Stimulated activated CD4-positive, alpha-beta T cell treated with anti-CD3 and anti-CD28 coated beads, Interleukin-2, amount 100 ng/mL, for 24 hours (primary cell): ENCODE measurements around the gene ABTB2.
"Not testable (repeated sequence)": the region's sequence is repeated elsewhere in the genome, so short reads cannot be mapped to it uniquely, and the experiment has no call there.

Source experiments
- DNase-seq, 2 donors: peaks; one replicate each; pipeline ENCODE4 v3.0.0-alpha.2; 2020

Gene ABTB2

DNA sequence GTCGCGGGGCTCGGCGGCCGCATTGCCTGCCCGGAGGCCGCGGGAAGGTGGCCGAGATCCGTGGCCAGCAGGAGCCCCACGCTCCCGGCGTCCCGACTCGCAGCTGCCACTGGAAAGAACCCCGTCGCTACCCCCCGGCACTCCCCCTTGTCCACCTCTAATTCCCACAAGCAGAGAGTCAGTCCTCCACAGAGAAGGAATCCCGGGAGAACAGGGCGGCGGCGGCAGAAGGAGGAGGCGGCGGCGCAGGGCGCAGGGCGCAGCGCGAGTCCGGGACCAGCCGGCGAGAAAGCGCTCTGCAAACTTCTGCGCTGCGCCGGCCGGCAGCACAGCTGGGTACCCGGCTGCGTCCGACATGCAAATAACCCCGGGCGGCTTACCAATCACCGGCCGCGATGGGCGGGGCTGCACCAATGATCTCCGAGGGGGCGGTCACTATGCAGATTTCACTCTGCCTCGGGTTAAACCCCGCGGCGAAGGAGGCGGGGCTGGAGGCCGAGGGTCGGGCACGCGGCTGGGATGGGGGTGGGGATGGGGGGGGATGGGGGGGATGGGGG is at the start of gene ABTB2:
ABTB2 (minus strand) TSS at position 310 of the 557 bp plus-strand sequence.
- DNase-seq, result peak; percentile 97 to 98

DNA sequence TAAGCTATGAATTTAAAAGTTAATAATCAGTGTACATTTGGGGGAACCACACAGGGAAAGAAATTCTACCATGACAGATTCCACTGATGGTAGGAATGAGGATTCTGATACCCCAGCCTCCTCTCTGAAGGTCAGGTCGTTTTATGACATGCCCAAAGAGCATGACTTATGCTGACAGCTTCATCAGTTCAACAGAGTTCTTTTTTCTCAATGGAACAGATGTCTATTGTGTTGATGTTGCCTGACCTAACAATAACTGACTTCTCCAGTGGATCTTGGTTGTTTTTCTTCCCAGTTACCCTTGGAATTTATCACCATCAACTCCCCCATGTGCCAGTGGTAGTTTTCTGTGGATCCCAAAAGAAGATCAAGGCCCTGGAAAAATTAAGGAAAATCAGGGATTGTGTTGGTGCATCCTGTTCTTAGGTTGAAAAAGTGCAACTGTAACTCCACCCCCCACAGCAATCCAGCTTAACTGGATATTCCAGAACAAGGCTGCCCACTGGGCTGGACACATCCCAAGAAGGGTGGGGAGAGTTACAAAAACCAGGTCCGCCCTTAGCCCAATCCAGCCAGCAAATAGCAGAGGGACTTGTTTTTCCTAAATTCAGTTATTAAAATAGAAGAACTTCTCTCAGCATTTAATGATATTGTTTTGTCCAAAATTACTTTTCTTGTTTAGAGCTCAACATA is 49.5 kb upstream of the ABTB2 start:
- DNase-seq, result no peak

DNA sequence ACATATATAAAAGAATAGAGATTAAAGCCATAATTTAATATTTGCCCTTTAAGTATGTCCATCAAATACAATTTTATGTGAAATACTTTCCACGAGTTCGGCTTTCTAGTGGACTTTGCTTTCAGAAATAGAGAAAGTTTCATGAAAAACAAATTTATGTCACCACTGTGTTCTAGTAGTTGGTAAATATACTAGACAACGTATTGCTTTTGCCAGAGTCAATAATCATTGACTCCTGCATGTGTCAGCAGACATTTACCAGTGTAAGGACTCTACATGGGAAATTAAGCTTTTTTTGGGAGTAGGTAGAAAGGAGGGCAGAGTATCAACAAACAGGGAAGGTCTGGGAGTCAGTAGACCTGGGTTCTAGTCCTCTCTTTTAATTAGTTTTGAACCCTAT is 48.6 kb upstream of the ABTB2 start:
- no peak for DNase-seq

DNA sequence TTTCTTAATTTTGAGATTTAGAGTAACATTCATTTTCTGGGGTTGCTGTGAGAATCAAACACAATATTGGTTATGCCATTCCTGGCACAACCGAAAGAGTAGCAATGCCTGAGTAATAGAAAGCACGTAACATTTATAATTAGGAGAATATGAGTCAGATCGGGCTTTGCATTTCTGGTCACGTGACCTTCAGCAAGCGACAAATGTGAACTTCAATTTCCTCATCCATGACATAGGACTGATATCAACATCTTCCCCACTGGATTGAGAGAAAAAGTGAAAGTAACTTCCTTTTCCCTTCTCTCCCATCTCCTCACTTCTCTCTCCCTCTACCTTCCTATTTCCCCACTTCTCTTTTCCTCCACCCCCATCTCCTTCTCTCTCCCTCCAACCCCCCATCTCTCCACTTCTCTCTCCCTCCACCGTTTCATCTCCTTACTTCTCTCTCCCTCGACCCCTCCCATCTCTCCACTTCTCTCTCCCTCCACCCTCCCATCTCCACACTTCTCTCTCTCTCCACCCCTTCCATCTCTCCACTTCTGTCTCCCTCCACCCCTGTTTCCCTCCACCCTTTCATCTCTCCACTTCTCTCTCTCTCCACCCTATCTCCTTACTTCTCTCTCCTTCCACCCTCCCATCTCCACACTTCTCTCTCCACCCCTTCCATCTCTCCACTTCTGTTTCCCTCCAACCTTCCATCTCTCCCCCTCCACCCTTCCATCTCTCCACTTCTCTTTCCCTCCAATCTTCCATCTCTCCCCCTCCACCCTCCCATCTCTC is 47.5 kb upstream of the ABTB2 start:
- no peak for DNase-seq

DNA sequence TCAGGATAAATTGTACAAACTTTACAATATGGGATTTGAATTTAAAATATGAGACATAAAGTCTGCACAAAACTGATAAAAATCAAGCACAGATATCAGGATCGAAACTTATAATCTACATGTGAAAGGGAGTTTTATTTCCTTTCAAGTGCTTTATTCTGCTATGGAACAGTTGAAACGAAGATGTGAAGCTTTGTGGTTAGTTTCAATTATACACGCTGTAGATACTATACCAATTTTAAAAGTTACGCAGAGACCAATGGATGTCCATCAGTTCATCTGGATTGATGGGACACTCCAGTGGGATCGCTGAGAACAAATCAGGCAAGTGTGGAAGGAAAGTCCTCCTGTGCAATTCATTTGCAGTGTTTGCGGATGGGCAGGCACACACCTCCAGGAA is 46.5 kb upstream of the ABTB2 start:
- no peak for DNase-seq

DNA sequence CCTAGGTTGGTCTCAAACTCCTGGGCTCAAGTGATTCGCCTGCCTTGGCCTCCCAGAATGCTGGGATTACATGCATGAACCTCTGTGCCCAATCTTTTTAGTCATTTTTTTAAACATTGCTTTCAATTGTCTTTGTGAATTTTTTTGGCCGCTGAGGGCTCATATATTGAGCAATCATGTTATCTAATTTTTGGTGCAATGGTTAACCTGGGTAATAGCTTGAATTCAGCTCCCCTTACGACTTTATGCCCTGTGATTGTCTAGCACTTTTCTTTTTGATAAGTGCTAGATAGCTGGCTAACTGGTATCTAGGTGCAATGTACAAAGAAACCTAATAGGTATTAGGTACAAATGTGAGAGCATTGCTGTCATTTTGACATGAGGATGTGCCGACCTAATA is 45.6 kb upstream of the ABTB2 start:
- DNase-seq, result no peak

DNA sequence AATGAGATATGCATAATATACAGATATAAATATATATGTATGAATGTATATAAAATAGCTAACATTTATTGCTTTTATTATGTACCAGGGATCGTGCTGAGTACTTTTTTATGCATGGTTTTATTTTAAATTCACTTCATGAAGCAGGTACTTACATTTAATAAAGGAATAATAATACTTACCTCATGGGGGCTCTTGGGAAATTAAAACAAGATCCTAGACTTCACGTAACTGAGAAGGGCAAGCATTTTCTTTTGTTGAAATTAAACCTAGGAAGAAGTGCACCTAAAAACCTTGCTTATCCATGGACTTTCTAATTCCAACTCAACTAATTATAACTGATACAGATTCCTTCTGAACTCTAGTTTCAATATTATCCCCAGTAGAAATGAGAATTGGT is 40.0 kb upstream of the ABTB2 start:
- DNase-seq, result no peak

DNA sequence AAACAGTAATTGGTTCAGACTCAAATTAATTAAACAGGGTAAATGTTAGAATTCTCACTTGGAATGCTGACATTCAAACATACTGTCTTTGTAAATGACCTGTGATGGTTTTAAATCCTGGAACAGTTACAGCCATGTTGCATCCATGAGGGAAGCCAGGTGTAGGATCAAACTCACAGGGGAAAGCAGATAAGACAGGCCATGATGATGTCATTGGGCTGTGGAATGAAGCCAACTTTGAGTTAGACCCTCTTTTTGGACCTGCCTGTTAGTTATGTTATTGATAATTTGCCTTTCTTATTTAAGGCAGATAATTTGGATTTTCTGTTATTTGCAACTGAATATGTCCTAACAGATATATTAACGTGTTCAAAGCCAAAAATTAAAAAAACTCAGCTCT is 39.3 kb upstream of the ABTB2 start:
- no peak for DNase-seq

DNA sequence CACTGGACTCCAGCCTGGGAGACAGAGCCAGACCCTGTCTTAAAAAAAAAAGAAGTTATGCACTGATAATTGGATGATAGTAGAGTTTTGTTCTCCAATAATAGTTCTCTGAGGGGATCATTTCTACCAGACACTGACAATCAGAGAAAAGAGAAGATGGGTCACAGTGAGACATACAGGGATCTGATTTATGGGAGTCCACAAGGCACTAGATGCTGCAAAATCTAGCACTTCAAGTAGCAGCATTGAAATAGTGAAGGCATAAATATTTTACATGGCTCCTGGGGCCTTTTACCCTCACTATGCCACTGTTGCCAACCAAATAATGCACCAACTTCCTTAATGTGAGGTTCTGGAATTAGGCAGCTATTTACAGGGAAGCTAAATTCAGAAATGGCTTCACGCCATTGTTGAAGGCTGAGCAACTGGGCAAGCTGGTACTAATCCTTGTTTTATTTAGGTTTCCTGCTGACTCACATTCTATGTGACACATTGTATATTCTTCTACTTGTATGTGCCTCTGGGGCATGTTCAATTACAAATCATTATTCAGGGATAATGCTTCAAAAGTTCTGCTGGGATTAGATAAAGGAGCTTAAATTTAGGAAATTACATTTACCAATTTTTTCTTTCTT is 38.2 kb upstream of the ABTB2 start:
- DNase-seq, result no peak

DNA sequence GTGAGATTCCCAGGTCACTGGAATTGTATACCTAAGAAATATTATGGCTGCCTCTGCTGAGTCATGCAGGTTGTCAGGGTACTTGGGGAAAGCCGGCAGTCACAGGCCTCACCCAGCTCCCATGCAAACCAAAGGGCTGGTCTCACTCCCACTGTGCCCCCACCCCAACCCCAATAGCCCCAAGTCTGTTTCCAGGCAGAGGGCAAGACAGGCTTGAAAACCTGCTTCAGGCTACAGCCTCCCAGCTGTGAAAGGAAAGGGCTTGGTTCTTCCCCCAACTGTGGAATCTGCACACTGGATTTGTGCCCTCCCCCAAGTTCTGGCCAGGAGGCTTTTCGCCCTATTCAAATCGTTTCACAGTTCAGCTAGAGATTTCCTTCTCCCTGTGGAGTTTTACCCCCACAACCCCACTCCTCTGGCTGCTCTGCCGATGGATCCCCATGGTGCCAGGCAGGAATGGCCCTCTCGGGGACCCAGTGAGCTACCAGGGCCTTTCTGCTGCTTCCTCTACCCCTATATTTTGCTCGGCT is 37.0 kb upstream of the ABTB2 start:
- no peak for DNase-seq

DNA sequence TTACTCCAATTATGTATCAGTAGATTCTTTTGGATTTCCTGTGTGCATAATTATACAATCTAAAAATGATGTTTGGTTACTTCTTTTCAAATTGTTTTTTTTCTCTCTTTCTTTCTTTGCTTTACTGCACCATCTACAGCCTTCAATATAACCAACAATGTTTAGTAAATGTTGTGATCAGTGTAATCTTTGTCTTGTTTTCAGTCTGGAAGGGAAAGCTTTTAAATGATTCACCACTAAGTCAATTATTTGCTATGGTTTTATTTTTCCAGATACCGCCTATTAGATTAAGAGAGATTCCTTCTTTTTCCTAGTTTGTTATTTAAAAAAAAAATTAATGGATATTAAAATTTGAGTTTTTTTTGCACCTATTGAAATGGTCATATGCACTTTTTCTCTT is 29.8 kb upstream of the ABTB2 start:
- no peak for DNase-seq

DNA sequence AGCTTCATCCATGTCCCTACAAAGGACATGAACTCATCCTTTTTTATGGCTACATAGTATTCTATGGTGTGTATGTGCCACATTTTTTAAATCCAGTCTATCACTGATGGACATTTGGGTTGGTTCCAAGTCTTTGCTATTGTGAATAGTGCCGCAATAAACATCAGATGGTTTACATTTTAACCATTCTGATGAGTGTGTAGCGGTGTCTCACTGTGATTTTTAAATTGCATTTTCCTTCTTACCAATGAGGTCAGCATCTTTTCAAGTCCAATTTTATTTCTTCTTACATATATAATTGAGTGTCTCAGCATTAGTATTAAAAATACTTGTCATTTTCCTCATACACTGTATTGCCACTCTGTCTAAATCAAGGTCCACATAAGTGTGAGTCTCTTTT is 28.5 kb upstream of the ABTB2 start:
- not testable (repeated sequence) for DNase-seq

DNA sequence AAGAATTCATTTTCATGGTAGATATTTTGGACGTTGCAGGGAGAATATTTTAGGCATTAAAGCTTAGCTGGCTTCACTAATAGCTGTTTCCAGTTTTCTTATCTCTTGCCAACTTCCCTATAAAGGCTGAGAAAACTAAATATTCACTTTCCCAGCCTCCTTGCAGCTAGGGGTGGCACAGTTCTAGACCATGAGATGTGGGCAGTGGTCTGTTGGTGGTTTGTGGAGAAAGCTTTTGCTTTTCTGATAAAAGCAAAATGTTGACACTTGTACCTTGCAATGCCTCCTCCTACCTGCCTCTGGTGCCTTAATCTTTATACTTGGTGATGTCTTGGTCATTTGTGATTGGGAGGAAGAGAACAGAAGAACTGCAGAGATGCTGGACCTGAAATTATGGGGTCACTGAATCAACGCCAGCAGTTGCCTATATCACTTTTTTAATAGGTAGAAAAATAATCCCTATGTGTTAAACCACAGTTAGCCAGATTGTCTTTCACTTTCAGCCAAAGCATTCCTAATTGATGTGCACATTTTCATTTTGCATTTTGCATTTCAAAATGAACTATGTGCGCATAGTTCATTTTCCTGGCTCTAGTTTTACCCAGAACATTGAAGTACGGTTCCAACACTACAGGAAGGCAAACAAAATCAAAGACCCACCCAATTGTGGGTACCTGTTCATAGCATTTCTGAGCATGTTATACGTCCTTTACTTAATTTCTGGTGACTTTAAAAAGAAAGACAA is 24.9 kb upstream of the ABTB2 start:
- no peak for DNase-seq

DNA sequence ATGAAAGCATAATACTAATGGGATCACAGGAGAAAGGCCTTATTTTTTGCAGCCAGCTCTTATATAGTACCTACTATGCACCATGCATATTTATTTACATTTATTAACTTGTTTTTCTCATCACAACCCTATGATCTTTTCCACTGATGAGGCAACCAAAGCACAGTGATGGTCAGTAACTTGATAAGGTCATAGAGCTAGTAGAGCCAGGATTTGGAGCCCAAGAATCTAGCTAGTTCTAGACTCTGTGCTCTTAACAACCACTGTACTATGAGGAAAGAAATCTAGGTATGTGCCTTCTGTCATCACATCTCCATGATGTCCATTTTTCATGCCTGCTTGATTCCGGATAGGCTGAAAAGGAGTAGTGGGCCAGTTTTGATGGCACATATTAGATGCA is 24.0 kb upstream of the ABTB2 start:
- DNase-seq, result no peak

DNA sequence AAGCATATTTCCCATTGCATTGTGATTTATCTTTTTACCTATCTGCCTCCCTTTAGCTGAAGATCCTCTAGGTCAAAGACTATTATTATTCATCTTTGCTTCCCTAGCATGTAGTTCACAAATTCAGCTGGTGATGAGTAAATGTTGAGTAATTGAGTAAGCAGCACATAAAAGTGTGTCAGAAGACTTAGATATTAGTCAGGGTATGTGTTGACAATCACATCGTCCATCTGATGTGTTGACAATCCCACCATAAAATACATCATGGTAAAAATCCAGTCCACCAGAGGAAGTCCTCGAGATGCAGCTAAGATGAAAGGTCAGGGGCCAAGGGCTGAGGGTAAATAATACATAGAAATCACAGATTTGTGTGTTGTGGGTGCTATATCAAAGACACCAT is 22.9 kb upstream of the ABTB2 start:
- no peak for DNase-seq

DNA sequence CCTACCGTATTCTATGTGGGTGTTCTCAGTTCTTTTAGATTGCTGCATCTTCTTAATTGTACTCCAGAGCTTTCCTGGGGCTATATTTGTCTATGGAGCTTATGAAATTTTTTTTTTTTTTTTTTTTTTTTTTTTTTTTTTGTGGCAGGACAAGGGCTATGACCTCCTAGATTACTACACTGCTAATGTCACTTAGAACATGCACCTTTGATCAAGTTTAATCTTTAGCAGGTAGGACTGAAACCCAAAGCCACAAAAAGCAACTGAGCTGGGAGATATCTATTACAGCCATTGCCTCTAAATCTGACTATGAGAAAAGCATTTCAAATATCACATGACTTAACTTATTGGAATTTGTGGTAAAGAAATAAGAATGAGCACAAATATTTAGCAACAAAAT is 21.7 kb upstream of the ABTB2 start:
- DNase-seq, result no peak

DNA sequence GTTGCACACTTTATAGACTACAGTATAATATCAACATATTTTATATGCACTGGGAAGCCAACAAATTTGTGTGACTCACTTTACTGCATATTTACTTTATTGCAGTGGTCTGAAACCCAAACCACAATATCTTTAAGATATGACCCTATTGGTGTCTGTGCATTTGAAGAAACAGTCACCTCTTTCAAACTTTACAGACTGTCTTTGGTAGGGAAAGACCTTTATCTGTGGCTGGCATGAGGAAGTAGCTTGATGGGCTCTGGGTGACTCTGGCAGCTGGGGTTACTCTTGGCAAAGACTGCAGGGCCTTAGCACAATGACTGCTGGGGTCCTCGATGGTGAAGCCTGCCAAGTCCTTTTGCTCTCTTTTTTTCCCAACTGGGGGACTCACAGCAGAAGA is 21.3 kb upstream of the ABTB2 start:
- no peak for DNase-seq

DNA sequence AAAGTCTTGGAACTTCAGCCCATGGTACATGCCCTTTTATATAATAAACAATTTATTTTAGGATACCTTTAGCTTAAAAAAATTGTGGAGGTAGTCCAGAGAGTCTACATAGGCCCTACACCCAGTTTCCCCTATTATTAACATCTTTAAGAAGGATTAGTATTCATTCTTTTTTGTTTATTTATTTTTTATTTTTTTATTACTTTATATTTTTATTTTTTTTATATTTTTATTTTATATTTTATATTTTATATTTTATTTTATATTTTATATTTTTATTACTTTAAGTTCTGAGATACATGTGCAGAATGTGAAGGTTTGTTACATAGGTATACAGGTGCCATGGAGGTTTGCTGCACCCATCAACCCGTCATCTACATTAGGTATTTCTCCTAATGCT is 15.9 kb upstream of the ABTB2 start:
- no peak for DNase-seq

DNA sequence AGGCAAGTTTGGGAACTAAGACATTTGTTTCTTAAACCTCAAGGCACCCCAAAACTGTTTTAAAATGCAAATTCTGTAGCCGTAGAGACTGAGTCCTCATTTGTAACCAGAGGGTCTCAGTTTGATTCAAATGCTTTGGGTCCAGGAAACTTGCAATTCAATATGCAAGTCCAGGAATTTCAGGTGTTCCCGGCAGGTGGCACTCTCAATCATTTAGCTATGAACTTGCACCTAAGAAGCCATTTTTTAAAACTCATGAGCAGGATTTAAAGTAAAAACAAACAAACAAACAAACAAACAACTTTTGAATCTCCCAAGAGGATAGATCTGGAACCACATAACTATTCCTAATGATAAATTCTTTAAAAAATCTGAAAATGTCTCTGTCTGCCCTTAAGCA is 8.7 kb upstream of the ABTB2 start:
- peak in 1 of 2 donors; percentile 10 for DNase-seq

DNA sequence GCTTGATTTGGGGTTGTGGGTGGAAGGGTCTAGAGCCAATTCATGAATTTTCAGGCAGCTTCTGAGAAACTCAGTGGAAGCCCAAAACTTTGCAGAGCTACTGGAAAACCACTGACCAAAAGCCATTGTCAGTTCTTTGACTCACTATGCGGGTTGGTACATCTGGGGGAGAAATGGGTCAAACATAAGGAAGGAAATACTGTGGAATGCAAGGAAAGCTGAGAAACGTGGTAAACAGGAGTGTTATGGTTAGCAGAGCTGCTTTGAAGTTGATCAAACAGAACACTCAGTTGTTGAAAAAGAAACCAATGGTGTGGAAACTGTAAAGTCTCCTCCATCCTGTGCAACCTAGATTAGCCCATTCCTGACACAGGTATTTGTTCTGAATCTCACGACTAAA is 6.3 kb upstream of the ABTB2 start:
- DNase-seq, result no peak

DNA sequence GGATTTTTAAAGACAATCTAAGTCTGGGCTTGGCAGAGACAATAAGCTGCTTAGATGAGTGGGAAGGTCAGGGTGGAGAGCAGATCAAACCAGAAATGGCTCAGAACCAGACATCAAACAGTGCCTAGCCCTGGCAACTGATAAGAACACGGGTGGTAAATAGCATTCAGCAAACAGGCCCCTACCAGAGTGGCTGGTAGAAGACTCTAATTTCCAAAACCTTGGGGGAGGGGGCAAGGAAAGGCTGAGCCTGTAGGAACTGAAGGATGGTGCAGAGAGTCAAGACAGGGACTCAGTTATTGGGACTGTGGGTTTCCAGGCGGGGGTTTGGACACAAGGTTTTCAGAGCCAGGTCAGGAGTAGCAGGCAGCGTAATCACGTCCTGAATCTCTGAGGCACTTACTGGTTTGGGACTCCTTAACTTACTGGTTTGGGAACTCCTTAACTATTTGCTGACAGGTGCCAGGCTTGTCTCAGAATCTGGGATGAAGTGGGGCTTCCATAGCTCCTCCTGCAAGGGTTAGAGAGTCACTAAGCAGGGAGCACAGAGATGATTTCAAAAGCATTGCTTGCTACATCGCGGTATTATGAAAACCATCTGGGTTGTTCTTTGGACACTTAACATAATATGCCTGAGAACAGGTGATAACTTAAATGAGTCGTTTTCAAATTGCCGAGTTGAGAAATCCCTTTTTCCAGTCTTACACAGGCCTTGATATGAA is 5.7 kb upstream of the ABTB2 start:
- no peak for DNase-seq

DNA sequence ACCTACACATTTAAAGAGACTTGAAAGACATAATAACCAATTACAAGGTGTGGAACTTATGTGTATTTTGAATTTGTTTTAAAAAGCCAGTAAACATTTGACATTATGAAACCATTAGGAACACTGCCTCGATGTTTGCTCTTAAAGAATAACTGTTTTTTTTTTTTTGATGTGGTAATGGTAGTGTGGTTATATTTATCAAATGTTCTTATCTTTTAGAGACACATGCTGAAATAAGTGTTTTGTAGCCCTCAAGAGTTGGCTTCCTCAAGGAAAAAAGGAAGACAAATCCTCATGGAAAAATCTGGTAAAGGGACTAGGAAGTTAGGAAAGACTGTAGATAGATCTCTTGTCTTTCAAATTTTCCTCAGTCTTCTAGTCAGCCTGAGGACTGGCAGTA is 2.2 kb upstream of the ABTB2 start:
- no peak for DNase-seq
